GM18861 (cell line): ENCODE results near the gene AGMAT.

ENCODE experiments used
- ATAC-seq: cut with Tn5 transposase; IDR thresholded peaks from one replicate; pipeline ENCODE4 v1.9.1; 2021; ENCODE audit not compliant: unreplicated experiment

The AGMAT gene, protein sequence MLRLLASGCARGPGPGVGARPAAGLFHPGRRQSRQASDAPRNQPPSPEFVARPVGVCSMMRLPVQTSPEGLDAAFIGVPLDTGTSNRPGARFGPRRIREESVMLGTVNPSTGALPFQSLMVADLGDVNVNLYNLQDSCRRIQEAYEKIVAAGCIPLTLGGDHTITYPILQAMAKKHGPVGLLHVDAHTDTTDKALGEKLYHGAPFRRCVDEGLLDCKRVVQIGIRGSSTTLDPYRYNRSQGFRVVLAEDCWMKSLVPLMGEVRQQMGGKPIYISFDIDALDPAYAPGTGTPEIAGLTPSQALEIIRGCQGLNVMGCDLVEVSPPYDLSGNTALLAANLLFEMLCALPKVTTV

DNA sequence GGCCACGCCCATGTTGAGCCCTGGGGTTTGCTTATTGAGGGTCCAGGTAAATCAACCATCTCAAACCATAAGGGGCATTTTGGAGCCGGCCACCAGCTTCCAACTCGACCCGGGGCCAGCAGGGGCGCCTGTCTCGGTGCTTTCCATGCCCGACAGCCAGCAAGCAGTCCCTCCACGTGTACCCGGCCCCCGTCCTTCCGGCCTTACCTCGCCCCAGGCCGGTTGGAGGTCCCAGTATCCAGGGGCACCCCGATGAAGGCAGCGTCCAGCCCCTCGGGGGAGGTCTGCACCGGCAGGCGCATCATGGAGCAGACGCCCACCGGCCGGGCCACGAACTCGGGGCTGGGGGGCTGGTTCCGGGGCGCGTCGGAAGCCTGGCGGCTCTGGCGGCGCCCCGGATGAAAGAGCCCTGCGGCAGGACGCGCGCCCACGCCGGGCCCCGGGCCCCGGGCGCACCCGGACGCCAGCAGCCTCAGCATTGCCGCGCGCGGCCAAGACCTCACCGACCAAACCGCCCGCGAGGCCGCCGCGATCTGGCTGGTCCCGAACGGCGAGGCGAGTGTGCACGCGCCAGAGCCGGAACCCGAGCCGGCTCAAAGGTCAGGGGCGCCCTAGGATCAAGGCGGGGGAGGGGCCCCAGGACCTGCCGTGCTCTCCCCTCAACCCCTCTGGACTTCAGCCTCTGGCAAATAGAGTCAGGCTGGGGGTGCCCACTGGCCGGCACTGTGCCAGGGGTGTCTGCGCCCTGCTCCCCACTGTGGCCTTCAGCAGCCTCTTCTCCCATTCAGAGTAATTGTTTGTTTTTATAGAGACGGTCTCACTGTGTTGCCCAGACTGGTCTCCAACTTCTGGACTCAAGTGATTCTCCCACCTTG, at the start of gene AGMAT:
TSS of gene AGMAT (minus strand) at position 563 of the 875 bp plus-strand sequence. CDS start at position 479, 84 bp downstream.
- no peak for ATAC-seq

DNA sequence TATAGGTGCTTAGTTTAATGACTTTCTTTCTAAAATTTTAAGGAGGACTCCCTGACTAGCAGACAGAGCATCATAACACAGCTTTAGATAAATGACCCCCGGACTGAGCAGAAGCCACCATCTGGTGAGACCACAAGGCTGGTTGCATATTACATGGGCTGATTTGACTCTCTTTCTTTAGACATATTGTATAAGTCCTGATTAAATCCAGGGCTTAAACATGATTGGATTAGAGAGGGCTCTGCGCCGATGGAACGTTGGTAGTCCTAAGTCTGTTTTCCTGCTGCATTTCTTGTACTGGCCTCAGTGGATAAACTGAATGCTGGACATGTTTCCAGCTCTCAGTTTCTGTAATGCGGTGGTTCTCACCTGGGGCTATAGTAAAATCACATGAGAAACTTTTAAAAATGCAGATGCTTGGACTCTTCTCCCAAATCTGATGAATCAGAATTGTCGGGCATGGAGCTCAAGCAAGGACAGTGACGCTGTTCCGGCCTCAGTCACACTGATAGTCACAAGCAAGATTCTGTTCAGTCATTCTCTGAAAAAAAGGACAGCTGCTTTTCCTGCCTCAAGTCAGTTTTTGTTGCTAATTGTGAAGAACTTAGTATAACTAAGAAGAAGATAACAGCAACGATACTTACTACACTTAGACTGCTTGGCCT, 49.0 kb upstream of the AGMAT start:
- no peak for ATAC-seq

DNA sequence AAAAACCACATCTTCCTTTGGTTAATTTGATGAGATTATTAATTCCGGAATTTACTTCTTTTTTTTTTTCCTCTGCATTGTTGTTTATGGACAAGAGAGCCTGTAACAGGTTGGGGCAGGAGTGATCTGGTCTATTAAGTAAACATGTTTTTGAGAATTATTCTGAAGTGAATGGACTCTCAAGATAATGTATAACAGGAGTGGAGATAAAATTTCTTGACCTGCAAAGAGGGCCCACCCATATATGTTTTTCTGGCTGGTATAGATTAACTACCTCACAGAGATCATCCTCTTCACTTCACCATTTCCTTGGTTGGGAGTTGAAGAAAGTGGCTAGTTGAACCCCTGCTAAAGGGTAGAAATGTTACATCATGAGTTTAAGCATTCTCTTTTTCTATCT, 43.2 kb upstream of the AGMAT start:
- ATAC-seq: peak; percentile 27

DNA sequence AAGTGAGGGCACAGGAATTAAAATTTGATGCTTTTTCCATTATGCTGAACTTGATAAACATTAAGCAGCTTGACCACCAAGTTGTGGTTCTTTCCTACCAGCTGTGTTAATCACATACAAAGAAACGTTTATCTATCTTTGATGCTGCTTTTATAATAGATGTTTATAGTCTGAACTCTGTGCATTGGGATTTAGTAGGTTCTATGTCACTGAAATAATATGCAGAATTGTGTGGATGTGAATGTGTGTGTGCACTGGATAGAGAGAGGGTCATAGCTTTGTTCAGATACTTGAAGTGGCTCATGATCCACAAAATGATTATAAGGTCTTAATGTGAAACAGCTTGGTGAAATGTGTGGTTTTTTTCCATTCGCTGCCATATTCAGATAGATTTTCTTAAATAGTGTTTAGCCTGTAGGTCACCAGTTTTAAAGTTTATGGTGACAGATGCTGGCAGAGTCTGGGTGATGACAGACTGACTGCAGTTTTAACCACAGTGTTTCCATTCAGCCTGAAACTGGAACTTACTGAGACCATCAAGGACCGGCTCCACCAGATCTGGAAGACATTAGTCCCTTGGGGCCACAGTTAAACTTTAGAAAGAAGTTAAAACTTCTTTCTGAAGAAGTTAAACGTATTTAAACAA, 42.6 kb upstream of the AGMAT start:
- peak; percentile 79 for ATAC-seq

DNA sequence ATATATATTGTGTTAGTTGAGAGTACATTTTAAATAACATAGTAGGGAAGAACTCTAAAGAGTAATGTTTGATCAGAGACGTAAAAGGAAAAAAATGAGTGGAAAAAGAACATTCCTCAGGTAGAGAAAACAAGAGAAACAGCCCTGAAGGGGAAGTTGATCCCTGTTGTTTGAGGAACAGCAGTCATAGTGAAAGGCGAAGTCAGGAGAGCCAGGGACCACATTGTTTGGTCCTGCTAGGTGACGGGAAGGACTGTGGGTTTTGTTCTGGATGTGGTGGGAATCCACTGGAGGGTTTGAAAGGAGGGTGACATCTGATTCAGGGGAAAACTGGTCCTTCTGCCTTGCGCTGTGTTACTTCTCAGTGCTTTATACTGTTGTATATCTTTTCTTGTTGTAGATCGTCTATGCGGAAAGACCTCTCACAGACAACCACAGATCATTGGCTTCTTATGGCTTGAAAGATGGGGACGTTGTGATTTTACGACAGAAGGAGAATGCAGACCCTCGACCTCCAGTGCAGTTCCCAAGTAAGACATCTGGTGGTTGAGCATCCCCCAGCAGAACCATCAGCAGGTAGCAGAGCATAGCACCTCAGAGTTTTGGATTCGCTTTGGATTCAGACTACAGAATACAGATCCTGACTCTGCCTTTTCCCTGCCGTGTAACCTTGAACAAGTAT, 41.6 kb upstream of the AGMAT start:
- ATAC-seq: no peak

DNA sequence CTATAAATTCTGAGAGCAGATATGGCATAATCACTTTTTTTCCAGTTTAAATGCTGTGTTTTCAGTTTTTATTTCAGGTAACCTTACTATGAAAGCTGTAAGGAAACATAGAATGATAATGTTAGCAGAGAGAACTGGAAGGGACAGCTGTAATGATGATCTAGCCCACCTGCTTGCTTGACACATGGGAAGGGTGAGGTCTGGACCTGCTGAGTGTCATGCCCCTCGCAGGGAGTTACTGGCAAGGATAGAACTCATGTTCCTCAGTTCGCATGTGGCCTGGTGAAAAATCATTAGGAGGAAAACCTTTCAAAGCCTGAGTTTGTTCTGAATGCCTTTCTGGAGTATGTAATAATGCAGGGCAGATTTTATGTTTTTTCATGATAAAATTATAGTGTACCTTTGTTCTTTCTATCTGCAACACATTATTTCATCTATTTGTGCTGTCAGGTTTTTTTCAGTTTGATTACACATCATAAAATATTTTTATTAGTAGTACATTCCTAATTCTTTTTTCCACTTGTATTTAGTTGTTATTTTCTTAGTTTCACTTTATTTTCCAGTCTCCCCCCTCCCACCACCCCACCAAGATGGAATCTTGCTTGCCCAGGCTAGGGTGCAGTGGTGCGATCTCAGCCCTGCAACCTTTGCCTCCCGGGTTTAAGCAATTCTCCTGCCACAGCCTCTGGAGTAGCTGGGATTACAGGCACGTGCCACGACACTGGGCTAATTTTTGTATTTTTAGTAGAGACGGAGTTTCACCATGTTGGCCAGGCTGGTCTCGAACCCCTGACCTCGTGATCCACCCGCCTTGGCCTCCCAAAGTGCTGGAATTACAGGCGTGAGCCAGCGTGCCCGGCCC, 40.4 kb upstream of the AGMAT start:
- ATAC-seq: no peak

DNA sequence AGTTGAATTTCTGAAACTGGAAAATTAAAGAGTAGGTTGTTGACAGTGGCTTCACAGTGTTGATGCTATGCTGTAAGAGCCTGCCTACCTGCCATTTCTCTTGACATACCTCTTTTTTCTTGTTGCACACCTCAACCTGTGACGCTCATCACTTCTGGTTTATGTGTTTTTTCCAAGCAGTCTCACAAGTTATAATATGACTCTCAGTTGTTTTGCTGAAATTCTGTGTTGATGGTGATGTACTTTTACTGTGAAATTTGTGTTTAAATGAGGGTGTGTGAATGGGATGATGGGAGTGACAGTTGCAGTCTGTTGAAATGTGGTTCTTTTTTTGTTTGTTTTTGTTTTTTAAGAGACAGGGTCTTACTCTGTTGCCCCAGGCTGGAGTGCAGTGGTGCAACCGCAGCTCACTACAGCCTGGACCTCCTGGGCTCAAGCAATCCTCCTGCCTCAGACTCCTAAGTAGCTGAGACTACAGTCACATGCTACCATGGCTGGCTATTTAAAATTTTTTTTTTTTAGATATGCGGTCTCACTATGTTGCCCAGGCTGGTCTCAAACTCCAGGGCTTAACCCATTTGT, 39.4 kb upstream of the AGMAT start:
- no peak for ATAC-seq

DNA sequence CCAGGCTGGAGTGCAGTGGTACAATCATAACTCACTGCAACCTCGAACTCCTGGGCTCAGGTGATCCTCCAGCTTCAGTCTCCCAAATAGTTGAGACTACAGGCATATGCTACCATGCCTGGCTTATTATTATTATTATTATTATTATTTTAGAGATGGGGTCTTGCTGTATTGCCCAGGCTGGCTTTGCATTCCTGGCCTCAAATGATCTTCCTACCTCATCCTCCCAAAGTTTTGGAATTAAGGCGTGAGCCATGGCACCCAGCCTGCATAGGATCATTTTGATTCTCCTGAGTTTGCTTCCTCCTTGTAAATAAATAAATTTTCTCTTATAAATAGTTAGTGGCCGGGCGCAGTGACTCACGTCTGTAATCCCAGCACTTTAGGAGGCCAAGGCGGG, 38.6 kb upstream of the AGMAT start:
- ATAC-seq: no peak

DNA sequence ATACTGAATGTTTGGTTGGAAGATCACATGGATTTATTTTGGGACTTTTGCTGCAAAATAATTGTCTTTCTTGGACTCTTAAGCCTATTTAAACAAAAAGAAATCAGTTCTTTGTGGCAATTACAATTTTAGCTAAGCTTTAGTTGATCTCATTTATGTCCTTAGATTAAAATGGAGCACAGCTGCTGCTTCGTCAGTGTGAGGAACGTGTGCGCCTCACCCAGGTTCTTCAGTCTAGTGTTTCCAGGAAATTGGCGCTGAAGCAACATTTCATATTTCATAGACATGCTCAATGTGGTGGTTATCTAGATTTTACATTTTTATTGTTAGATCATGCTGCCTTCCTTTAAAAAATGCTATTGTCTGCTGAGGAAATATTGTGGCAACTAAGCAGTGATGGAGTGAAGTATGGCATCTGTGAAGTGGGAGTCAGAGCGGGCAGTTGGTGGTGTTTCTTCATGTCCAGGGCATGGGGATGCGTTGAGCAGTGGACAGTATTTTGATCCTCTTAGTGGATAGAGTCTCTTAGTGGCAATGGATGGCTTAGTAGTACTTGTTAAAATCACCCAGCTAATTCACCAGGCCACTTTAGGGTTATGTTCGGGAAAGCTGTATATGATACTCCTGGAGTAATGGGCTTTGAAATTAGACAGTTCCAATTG, 38.0 kb upstream of the AGMAT start:
- no peak for ATAC-seq

DNA sequence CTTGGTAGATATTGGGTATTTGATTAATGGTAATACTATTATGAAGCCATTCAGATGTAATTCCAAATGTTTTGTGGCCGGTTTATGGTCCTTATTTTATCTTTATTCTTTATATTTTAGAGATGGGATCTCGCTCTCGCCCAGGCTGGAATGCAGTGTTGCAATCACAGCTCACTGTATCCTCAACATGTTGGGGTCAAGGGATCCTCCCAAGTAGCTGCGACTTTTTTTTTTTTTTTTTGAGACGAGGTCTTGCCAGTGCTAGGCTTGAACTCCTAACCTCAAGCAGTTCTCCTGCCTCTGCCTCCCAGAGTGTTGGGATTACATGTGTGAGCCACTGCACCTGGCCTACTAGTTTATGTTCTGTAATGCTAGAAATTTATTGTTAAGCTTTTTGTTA, 37.1 kb upstream of the AGMAT start:
- ATAC-seq: no peak

DNA sequence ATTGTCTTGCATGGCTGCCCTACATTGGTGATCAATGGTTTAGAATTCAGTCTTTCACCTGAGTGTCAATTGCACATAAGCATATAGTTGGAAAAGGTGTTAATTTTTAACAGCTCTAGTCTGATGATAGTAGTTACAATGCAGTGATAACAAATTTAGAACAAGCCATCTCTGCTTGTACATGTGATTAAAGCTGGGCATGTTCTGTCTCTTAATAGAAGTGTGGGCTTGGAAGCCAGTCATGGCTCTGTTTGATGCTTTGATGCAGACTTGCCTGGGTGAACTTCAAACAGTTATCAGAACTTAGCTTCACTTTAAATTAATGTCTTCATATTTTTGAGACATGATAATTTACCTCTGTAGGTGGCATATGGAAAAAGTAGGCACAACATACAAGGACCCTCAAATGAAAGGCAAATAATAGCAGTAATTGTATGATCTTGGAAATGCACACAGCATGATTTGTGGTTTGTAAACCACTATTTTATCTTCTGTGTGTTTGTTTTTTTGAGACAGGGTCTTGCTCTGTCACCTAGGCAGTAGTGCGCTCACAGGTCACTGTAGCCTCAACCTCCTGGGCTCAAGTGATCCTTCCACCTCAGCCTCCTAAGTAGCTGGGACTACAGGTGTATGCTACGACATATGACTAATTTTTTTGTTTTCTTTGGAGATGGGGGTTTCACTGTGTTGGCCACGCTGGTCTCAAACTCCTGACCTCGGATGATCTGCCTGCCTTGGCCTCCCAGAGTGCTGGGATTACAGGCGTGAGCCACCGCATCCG, 36.2 kb upstream of the AGMAT start:
- no peak for ATAC-seq

DNA sequence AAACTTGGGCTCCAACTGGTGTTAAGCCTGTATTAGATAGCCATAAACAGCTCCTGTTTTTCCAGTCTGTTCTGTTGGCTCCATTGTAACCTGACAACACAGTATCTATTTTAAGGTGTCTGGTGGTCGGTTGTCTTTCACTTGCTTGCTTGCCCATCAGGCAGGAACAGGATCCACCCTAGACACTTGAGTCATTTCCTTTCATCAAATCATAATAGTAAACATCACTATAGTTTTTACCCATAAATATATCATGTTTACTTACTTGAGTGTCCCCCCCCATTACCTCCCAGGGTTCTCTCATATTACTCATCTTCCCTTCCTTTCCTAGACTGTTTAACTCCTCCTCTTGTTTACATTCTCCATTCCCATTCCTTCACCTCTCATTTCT, 35.3 kb upstream of the AGMAT start:
- no peak for ATAC-seq

DNA sequence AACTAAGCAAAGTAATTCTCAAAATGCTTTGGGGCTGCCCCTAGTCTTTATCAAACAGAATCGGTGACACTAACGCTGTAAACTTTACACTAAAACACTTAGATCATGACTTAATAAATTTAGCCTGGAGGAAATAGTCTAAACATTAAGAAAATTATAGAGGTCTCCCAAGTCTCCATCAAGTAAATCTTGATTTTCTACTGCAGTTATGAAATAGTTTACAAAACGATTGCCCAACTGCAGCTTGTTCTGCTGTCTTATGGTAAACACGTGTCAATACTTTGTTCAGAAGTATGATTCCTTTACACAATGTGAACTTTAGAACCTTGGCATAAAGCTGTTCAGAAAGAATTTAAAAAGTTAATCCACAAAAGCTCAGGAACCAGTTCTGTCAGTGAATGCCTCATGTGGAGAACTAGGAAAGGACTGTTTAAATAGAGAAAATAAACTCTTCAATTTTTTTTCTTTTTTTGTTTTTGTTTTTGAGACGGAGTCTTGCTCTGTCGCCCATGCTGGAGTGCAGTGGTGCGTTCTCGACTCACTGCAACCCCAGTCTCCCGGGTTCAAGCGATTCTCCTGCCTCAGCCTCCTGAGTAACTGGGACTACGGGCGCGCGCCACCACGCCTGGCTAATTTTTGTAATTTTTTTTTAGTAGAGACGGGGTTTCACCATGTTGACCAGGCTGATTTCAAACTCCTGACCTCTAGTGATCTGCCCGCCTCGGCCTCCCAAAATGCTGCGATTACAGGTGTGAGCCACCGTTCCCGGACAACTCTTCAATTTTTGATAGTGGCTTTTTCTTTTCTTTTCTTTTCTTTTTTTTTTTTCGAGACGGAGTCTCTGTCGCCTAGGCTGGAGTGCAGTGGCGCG, 34.0 kb upstream of the AGMAT start:
- ATAC-seq: peak; percentile 4

DNA sequence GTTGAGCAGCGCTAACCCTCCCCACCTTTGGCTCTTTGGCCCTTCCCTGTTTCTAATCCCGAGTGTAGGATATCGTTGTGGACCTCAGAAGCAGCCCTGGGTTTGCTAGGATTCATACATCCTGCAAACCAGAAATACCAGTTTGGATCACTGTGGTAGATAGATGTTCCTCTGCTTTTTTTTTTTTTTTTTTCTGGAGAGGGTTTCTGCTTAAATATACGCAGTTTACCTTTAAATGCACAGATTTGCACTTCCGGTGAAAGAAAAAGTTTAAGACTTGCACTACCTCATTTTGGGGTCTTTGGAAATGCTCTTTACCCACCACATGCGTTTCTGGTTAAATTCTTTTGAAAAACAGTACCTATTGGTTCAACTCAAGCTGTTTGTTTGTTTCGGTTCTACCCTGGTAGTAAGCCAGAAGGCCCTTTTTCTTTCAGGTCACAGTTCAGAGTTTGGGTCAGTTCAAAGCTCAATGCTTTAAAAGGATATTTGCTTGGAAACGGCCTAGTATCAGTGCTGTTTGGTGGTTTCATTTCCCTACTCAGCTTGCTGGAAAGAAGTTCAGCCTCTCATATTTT, 33.3 kb upstream of the AGMAT start:
- ATAC-seq: peak; percentile 58

DNA sequence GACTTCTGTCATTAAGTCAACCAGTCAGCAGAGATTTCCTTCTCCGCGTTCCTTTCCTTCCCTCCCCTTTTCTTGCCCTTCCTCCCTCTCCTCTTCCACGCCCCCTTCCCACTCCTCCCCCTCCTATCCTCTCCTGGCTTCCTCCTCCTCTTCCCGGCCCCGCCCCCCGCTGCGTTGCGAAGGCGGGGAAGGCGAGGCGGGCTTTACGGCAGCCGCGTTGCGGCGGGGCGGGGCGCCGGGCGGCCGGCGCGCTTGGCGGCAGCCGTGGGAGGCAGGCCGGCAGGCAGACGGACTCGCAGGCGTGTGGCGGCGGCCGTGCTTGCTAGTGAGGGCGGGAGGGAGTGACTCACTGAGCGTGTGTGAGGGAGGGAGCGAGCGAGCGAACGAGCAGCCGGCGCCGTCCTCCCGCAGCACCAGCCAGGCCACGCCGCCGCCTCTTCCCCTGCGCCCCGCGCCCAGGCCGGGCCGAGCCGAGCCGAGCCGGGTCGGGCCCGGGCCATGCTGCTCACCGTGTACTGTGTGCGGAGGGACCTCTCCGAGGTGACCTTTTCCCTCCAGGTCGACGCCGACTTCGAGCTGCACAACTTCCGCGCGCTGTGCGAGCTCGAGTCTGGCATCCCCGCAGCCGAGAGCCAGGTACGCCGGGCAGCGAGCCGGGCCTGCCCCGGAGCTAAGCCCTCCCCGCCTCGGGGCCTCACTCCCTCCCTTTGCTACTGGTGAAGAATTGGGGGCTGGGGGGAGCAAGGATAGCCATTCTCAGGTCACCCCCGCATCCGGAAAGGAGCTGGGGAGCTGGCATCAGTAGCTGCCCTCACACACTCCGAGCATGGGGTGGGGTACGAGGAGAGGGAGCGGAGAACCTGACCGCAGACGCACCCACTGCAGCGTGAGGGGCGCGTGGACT, 32.6 kb upstream of the AGMAT start, which contains the start of gene DDI2:
TSS of gene DDI2 (plus strand) at position 286 of the 904 bp plus-strand sequence. CDS start at position 499, 213 bp downstream.
- ATAC-seq: peak; percentile 52
